ENCODE results near the gene LYPD3.

- no peak for TF ChIP-seq CTCF (conservative IDR thresholded peaks at IDR 0.05)
- TF ChIP-seq ZFX (IDR thresholded peaks at IDR 0.05) = no peak
These were observed 32.9 kb upstream of the LYPD3 start for GRCh38 chr19:43498233-43498842.

All from C4-2B (cell line).